Astrocyte (in vitro differentiated cells and primary cell): ENCODE results near the gene HLA-DMB.

Experiments used
- CTCF ChIP-seq: IDR thresholded peaks from 2 replicates; pipeline ENCODE4 v1.5.1; 2011; ENCODE audit warnings: low read depth, mild to moderate bottlenecking, inconsistent platforms, low read length, moderate library complexity; ENCODE audit not compliant: insufficient read depth
- EZH2 ChIP-seq: IDR thresholded peaks from 2 replicates; pipeline ENCODE4 v1.6.1; 2012; ENCODE audit warnings: mild to moderate bottlenecking, low read length, inconsistent platforms; ENCODE audit not compliant: insufficient read depth

DNA sequence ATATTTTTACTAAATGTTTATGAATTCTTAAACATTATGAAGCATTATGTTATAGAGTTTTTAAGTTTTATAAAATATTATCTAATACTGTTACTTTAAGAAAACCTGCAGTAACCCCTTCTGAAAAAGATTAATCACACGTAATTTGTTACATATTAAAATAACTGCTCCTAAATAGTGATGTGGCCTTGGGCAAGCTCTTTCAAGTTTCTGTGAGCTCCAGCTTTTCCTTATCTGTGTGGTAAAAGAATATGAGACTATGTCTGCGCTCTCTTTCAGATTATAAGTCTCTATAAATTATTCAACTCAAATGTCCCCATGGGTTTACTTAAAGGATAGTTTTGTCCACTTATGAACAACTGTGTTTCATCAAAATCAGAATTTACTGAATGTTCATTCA lies 31.9 kb downstream of the HLA-DMB start:
- TF ChIP-seq EZH2 (no peak), CTCF (no peak)
